Right lobe of liver (tissue), 6 donors: Measurements from ENCODE around the gene ZBED3. TPM values are rescaled to one million over a fixed set of nuclear protein-coding genes. Genes with fewer than 3 reads are reported as not detected.
"Not testable (repeated sequence)": the region's sequence is repeated elsewhere in the genome, so short reads cannot be mapped to it uniquely, and the experiment has no call there.

Experiments
- ATAC-seq, 4 donors: fragments of 200-7000 bp; cut with Tn5 transposase; one replicate each; pipeline ENCODE4 v1.9.1; 2020; ENCODE audit warnings: mild to moderate bottlenecking in 4 of 4, moderate library complexity in 4 of 4
- DNase-seq, 3 donors: peaks; one replicate each; pipeline ENCODE4 v3.0.0-alpha.2; 2020
- H3K27ac ChIP-seq, 3 donors: fragments of 200-600 bp; one replicate each; pipeline ENCODE4 v1.8.0; 2022
- H3K27me3 ChIP-seq, 2 donors: fragments of 200-600 bp; one replicate each; pipeline ENCODE4 v1.8.0; 2022
- H3K36me3 ChIP-seq, 4 donors: fragments of 200-600 bp; sonication (generic) in 1 of 4; one replicate each; pipeline versions ENCODE4 v1.5.1 to v1.8.0; 2017 to 2022; ENCODE audit warnings: control low read depth in 1 of 4
- H3K4me1 ChIP-seq, 4 donors: fragments of 200-600 bp; sonication (generic) in 1 of 4; one replicate each; pipeline versions ENCODE4 v1.5.1 to v1.8.0; 2017 to 2022; ENCODE audit warnings: control low read depth in 1 of 4
- H3K4me3 ChIP-seq, 3 donors: fragments of 200-600 bp; one replicate each; pipeline ENCODE4 v1.8.0; 2022
- H3K9me3 ChIP-seq, 4 donors: fragments of 200-600 bp; sonication (generic) in 1 of 4; one replicate each; pipeline versions ENCODE4 v1.5.1 to v1.8.0; 2017 to 2022; ENCODE audit warnings: control low read depth in 1 of 4
- CTCF ChIP-seq, 4 donors: fragments of 200-600 bp in 3 of 4; fragments of 450-650 bp in 1 of 4; IDR thresholded peaks; one replicate each; pipeline versions ENCODE4 v1.5.1 to v1.8.0; 2016 to 2022; ENCODE audit warnings: antibody characterized with exemption in 4 of 4, mild to moderate bottlenecking in 2 of 4
- POLR2A ChIP-seq: fragments of 450-650 bp; IDR thresholded peaks from one replicate; pipeline ENCODE4 v1.6.1; 2017; ENCODE audit warnings: antibody characterized with exemption, mild to moderate bottlenecking
- WGBS: methylation state at CpG from one replicate; pipeline ENCODE4 v1.1.6; 2018; ENCODE audit warnings: low coverage, low lambda C conversion rate; ENCODE audit not compliant: insufficient coverage; ENCODE audit errors: missing lambda C conversion rate; 5-methylcytosine and 5-hydroxymethylcytosine counted together
- intact Hi-C, 2 donors: fragments of 100-400 bp; cut with DNase I; formaldehyde crosslinking; loops; one replicate each; pipeline versions ENCODE4 v1.11.2 to v1.14.1; 2022
- total RNA-seq, 6 experiments: library from RNA; depleted of rRNA in 2 of 6; stranded (reverse); fragments of >200 nt in 2 of 6; fragmentation: NEBNext Ultra II Directional in 3 of 6; extraction: Animal tissue kit (Norgen Biotek cat#: 25700) in 3 of 6; gene quantifications; one replicate each; pipeline versions ENCODE4 v1.1.0 to v1.2.4, GENCODE V29; 2016 to 2023
- donor health status: DM: no; HTN: yes; CAD: no.
- donor health status: DM: no; HTN: no; CAD: no.
- donor health status: DM: no; HTN: no; CAD: no.
- donor health status: DM: no; HTN: yes; CAD: no.
- donor health status: DM: no; HTN: yes; CAD: no.

ZBED3 gene
- total RNA-seq, 6 experiments from 2014 or later, result 3.6 to 29.4 (median 11.0) TPM

- Histone ChIP-seq H3K27me3 (no peaks in the 10 kb centered on the region), H3K27ac (no peak overlapping the region), H3K9me3 (no peaks in the 10 kb centered on the region), H3K36me3 (no peaks in the 10 kb centered on the region), H3K4me1 (no peaks in the 10 kb centered on the region), H3K4me3 (no peak overlapping the region)
- DNase-seq (no peak), ATAC-seq (peak in 1 of 4 donors; percentile 35)
- no peak for TF ChIP-seq CTCF (IDR thresholded peaks at IDR 0.05)
- no peak for TF ChIP-seq POLR2A
- 70% methylated on average over 2 of the region's 2 CpGs for WGBS
- intact Hi-C loops, result no loop called here
Measured at GRCh38 chr5:77117161-77117560, 30.1 kb upstream of the ZBED3 start.

- H3K4me1 ChIP-seq, H3K27ac ChIP-seq, H3K27me3 ChIP-seq, ATAC-seq, H3K9me3 ChIP-seq, H3K36me3 ChIP-seq, H3K4me3 ChIP-seq, intact Hi-C loops, DNase-seq: not testable (repeated sequence)
- WGBS, result 92% methylated on average over 4 of the region's 4 CpGs
Measured at GRCh38 chr5:77107035-77107434, 19.9 kb upstream of the ZBED3 start.

GRCh38 chr5:77104813-77105212 lies 17.7 kb upstream of the ZBED3 start:
- TF ChIP-seq CTCF (IDR thresholded peaks at IDR 0.05) (no peak), POLR2A (no peak)
- H3K9me3 ChIP-seq, result no peaks in the 10 kb centered on the region
- no peaks in the 10 kb centered on the region for H3K27me3 ChIP-seq
- H3K4me1 ChIP-seq, result no peaks in the 10 kb centered on the region
- no peak overlapping the region for H3K4me3 ChIP-seq
- no peaks in the 10 kb centered on the region for H3K36me3 ChIP-seq
- no peak overlapping the region for H3K27ac ChIP-seq
- DNase-seq, result no peak
- intact Hi-C loops, result no loop called here
- ATAC-seq, result no peak

GRCh38 chr5:77103457-77103856 lies 16.4 kb upstream of the ZBED3 start:
- H3K9me3 ChIP-seq, result no peaks in the 10 kb centered on the region
- H3K27me3 ChIP-seq, result no peaks in the 10 kb centered on the region
- no peak overlapping the region for H3K27ac ChIP-seq
- TF ChIP-seq CTCF (IDR thresholded peaks at IDR 0.05), result no peak
- no peak for TF ChIP-seq POLR2A
- WGBS, result 100% methylated on average over 1 of the region's 1 CpG
- ATAC-seq (peak in 3 of 4 donors; percentile 36 to 62 (median 50)), DNase-seq (peak in 1 of 3 donors; percentile 58)
- no peaks in the 10 kb centered on the region for H3K36me3 ChIP-seq
- no peaks in the 10 kb centered on the region for H3K4me1 ChIP-seq
- intact Hi-C loops, result no loop called here
- H3K4me3 ChIP-seq, result no peak overlapping the region

GRCh38 chr5:77102549-77102948 lies 15.5 kb upstream of the ZBED3 start:
- H3K36me3 ChIP-seq, result no peaks in the 10 kb centered on the region
- H3K4me3 ChIP-seq, result no peak overlapping the region
- H3K27me3 ChIP-seq, result no peaks in the 10 kb centered on the region
- intact Hi-C loops, result no loop called here
- no peak for TF ChIP-seq CTCF (IDR thresholded peaks at IDR 0.05)
- TF ChIP-seq POLR2A, result no peak
- WGBS, result 93% methylated on average over 2 of the region's 7 CpGs
- no peak overlapping the region for H3K27ac ChIP-seq
- no peak for ATAC-seq
- H3K9me3 ChIP-seq, result no peaks in the 10 kb centered on the region
- DNase-seq, result no peak
- H3K4me1 ChIP-seq, result no peaks in the 10 kb centered on the region
